ENCODE results near the gene GATA5.

The GATA5 gene

GRCh38 chr20:62472941-62473585 is 2.7 kb downstream of the GATA5 start:
- DNase-seq (ENCODE audit: low read depth, low spot score): no peak

GRCh38 chr20:62472138-62472940 is 3.5 kb downstream of the GATA5 start:
- DNase-seq (ENCODE audit: low read depth, low spot score): no peak

GRCh38 chr20:62470459-62470858 is 5.3 kb downstream of the GATA5 start:
- no peak for DNase-seq (ENCODE audit: low read depth, low spot score)

GRCh38 chr20:62470001-62470400 is 5.8 kb downstream of the GATA5 start:
- no peak for DNase-seq (ENCODE audit: low read depth, low spot score)

GRCh38 chr20:62469352-62469751 is 6.4 kb downstream of the GATA5 start:
- DNase-seq (ENCODE audit: low read depth, low spot score): no peak

- DNase-seq (ENCODE audit: low read depth, low spot score): no peak
Observed at GRCh38 chr20:62466806-62467537, 8.8 kb downstream of the GATA5 start.

GRCh38 chr20:62466072-62466760 is 9.6 kb downstream of the GATA5 start:
- no peak for DNase-seq (ENCODE audit: low read depth, low spot score)

- no peak for DNase-seq (ENCODE audit: low read depth, low spot score)
Observed at GRCh38 chr20:62464990-62465389, 10.8 kb downstream of the GATA5 start.

- DNase-seq (ENCODE audit: low read depth, low spot score): no peak
Observed at GRCh38 chr20:62464425-62464770, 11.4 kb downstream of the GATA5 start.

GRCh38 chr20:62463651-62464424 is 12.0 kb downstream of the GATA5 start:
- no peak for DNase-seq (ENCODE audit: low read depth, low spot score)

- no peak for DNase-seq (ENCODE audit: low read depth, low spot score)
Observed at GRCh38 chr20:62462976-62463592, 12.7 kb downstream of the GATA5 start.

- DNase-seq (ENCODE audit: low read depth, low spot score): no peak
Observed at GRCh38 chr20:62461834-62462233, 14.0 kb downstream of the GATA5 start.

- no peak for DNase-seq (ENCODE audit: low read depth, low spot score)
Observed at GRCh38 chr20:62461157-62461556, 14.6 kb downstream of the GATA5 start.

GRCh38 chr20:62460678-62461077 is 15.1 kb downstream of the GATA5 start:
- no peak for DNase-seq (ENCODE audit: low read depth, low spot score)

- no peak for DNase-seq (ENCODE audit: low read depth, low spot score)
Observed at GRCh38 chr20:62459488-62459887, 16.3 kb downstream of the GATA5 start.

- DNase-seq (ENCODE audit: low read depth, low spot score): no peak
Observed at GRCh38 chr20:62458275-62459251, 17.2 kb downstream of the GATA5 start.

- DNase-seq (ENCODE audit: low read depth, low spot score): no peak
Observed at GRCh38 chr20:62457831-62458230, 18.0 kb downstream of the GATA5 start.

- no peak for DNase-seq (ENCODE audit: low read depth, low spot score)
Observed at GRCh38 chr20:62457098-62457497, 18.7 kb downstream of the GATA5 start.

- no peak for DNase-seq (ENCODE audit: low read depth, low spot score)
Observed at GRCh38 chr20:62455929-62456328, 19.9 kb downstream of the GATA5 start.
